22Rv1 (cell line): ENCODE measurements around the gene TAS2R60.
"Not testable (repeated sequence)": the region's sequence is repeated elsewhere in the genome, so short reads cannot be mapped to it uniquely, and the experiment has no call there.

Experiments used
- H3K27ac ChIP-seq: fragments of 450-650 bp; 2 replicates; pipeline ENCODE4 v1.5.1; 2017
- ZFX ChIP-seq: fragments of 450-650 bp; IDR thresholded peaks from 2 replicates; pipeline ENCODE4 v1.6.1; 2017; ENCODE audit warnings: antibody characterized with exemption, borderline replicate concordance
- TF ChIP-seq, protein P1 (sequence below): fragments of 450-650 bp; IDR thresholded peaks from 2 replicates; pipeline ENCODE4 v1.5.1; 2017; ENCODE audit warnings: mild to moderate bottlenecking

The TAS2R60 gene

DNA sequence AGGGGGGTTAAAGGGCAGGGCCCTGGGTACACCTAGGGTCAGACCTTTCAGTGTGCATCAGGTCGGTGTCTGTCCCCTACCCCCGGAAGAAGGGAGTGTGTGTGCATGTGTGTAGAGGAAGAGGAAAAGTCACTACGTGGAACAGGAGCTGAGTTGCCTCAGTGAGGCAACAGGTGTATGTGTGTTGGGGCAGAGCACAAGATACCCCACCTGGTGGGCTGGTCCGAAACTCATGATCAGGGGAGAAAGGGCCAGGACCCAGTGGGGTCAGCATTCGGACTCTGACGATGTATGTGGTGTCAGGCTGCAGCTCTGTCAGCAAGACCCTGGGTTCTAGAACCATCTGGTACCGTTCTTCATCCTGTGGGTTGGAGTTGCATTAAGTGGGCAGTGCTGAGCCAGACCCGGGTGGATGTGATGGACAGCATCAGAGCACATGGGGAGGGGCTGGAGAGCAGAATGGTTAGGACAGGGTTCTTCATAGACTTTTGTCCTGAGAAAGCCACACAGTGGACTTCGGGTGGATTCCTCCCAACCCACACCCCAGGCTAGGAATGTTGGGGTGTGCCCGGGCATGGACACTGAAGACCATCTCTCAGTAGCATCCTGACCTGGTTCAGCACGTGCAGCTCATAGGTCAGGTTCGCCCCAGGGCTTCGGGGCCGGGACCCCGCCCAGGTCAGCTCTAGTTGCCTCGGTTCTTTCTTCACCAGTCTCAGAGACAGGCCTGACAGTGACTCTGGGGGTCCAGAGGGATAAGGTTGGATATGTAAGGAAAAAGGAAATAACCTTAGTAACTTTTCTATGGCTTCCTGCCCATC lies 45.3 kb upstream of the TAS2R60 start:
- H3K27ac ChIP-seq, result no peak overlapping the region
- no peak for TF ChIP-seq ZFX
- TF ChIP-seq, protein P1, sequence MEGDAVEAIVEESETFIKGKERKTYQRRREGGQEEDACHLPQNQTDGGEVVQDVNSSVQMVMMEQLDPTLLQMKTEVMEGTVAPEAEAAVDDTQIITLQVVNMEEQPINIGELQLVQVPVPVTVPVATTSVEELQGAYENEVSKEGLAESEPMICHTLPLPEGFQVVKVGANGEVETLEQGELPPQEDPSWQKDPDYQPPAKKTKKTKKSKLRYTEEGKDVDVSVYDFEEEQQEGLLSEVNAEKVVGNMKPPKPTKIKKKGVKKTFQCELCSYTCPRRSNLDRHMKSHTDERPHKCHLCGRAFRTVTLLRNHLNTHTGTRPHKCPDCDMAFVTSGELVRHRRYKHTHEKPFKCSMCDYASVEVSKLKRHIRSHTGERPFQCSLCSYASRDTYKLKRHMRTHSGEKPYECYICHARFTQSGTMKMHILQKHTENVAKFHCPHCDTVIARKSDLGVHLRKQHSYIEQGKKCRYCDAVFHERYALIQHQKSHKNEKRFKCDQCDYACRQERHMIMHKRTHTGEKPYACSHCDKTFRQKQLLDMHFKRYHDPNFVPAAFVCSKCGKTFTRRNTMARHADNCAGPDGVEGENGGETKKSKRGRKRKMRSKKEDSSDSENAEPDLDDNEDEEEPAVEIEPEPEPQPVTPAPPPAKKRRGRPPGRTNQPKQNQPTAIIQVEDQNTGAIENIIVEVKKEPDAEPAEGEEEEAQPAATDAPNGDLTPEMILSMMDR, result no peak

DNA sequence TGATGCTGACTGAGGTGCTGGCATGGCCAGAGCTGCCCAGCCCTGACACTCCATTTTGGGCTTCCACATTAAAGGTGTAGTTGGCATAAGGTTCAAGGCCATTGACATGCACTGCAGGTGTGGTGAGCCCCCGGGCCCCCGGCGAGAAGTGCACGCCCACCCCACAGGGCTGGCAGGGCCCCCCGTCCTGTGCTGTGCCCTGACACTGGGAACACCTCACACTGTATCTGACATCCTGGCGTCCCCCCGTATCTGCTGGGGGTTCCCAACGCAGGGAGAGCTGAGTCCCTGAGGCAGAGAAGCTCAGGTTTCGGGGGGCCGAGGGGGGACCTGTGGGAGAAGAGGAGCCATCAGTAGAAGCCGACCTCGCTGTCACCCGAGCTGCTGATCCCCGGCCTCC lies 44.6 kb upstream of the TAS2R60 start:
- TF ChIP-seq, protein P1, result no peak
- no peak for TF ChIP-seq ZFX
- H3K27ac ChIP-seq, result no peak overlapping the region

DNA sequence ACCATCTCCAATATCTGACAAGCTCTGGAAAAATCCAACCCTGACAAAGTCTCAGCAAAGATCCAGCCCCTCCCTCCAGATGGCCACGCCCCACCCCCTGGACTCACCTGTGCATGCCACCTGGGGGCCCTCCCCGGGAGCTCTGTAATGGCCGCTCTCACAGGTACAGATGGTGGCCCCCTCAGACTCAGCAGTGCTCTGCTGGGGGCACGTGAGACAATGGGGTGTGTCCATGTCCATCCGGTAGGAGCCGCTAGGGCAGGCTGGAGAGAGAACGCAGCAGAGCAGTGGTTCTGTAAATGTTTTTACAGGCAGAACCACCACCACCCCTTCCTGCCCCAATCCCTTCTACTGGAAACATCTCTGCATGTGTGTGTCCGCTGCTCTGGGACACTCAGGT lies 44.1 kb upstream of the TAS2R60 start:
- TF ChIP-seq, protein P1, result no peak
- TF ChIP-seq ZFX, result no peak
- H3K27ac ChIP-seq, result no peak overlapping the region

DNA sequence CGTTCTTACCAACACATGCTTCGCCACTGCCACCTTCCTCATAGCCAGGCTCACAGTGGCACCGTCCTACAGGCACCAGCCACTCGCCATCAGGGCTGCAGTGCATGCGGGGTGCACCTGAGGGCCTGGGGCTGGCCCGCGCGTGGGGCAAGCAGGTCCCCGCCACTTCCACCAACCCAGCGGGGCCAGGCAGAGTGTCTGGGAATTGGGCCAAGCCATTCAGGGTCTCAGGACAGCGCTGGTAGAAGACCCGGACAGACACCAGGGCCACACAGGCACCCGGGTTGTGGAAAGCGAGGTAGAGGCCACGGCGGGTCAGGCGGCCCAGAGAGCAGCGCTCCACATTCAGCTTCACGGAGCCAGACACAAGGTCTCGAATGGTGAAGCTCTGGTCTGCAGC lies 43.6 kb upstream of the TAS2R60 start:
- TF ChIP-seq, protein P1, result no peak
- no peak for TF ChIP-seq ZFX
- H3K27ac ChIP-seq, result no peak overlapping the region

DNA sequence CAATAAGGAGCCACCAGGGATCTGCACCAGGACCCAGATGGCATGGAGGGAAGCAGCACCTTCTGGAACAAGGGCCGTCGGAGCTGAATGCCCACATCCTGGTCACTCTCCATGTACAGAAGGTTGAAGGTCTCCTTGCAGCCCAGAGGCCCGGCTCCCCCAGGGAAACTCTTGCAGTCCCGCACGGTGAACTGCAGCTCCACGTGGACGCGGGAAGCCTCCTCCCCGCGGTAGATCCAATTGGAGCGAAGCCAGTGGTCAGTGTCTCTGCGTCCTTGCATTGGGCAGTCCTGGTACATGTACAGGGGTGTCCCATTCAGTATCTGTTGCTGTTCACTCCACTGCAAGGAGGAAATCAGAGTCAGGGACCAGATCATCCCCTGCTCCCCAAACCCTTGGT lies 42.0 kb upstream of the TAS2R60 start:
- no peak for TF ChIP-seq ZFX
- TF ChIP-seq, protein P1, result no peak
- no peak overlapping the region for H3K27ac ChIP-seq

DNA sequence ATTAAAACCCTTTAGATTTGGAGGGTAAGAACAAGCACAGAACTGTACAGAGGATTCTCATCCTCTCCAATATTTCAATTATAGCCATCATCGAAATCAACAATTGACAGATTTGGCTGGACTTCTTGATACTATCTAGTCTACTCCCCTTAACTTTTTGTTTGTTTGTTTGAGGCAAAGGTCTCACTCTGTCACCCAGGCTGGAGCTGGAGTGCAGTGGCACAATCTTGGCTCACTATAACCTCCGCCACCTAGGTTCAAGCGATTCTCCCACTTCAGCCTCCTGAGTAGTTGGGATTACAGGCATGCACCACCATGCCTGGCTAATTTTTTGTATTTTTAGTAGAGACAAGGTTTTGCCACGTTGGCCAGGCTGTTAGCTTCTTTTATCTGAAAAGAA lies 41.0 kb upstream of the TAS2R60 start:
- H3K27ac ChIP-seq, result not testable (repeated sequence)

DNA sequence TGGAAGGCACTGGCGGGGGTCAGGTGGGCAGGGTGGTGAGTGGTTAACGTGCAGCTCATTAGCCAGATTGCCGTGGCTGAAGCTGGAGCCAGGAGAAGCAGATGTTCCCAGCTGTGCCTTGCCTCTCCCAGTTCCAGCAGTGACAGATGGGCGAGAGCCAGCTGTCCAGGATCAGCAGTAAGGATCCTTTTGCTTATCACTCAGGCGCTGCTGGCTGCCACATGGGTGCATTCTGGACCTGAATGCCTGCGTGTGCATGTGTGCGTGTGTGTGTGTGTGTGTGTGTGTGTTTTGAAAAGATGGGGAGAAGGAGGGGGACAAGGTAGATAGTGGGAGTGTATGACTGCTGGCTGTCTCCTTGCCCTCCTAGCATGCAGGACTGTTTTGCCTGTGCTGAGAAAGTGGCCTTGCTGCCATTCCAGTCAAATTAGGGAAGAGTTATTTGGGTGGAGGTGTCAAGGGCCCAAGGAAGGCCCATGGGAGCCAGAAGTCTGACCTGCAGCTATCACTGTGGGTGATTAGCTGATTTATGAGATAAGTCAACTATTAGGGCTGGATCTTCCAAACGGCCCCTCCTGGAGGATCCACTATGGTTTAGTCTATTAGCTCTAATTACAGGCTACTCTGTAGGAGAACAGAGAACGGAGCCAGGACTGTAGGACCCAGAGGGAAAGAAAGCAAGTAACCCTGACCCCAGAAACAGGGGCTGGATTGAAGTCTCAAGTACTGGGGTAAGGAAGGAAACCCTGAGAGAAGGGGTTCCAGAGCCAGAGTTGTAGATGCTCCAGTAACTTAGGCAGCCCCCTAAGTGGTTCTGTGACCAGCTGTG lies 37.9 kb upstream of the TAS2R60 start:
- no peak overlapping the region for H3K27ac ChIP-seq
- TF ChIP-seq, protein P1, result no peak
- TF ChIP-seq ZFX, result no peak
